Midbrain (tissue), 1 donor: ENCODE results near the gene TPRG1L.
A peak's percentile ranks its signal among the peaks of the same experiment; 100 is the strongest.
"Not testable (repeated sequence)": the region's sequence is repeated elsewhere in the genome, so short reads cannot be mapped to it uniquely, and the experiment has no call there.

Experiments
- DNase-seq: peaks from one replicate; lab custom pipeline; 2025; lab: John Stamatoyannopoulos, UW

Gene TPRG1L

DNA sequence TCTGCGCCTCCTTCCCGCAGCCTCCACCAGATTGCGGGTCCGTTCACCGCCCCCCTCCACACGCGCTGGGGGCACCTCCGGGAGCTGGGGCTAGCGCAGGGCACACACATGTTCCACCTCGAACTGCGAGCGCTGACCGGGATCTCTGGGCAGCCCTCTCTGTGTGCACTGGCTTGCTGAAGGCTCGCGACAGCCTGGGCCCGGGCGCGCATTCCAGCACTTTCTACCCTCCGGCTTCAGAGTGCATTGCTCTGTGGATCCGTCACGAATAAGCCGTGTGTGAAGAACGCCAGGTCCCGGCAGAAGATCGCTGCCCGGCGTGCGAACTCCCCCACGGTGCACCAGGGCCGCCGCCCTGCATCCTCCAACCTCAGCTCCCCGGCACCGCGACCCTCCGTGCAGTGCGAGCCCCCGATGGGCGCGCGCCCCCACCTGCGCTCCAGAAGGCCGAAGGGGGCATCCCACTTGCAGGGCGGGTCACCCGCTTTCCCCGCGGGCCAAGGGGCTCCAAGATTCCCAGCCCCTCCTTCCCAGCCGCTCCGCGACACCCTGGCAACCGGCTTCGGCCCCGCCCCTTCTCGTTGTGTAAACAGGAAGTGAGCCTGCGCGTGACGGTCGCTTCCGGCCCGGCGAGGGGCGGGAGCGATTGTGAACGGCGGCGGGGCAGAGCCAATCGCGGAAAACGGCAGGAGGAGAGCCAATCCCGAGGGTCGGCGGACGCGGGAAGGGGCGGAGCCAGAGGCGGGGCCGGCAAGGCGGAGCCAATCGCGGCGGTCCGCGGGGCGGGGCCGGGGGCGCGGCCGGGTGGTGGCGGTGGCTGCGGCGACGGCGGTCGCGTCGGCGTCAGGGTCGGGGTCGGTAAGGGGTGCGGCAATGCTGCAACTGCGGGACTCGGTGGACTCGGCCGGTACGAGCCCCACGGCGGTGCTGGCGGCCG lies at the start of gene TPRG1L:
TSS of gene TPRG1L (plus strand) at position 816 of the 937 bp plus-strand sequence. CDS start at position 874, 58 bp downstream.
- DNase-seq = peak; percentile 98

DNA sequence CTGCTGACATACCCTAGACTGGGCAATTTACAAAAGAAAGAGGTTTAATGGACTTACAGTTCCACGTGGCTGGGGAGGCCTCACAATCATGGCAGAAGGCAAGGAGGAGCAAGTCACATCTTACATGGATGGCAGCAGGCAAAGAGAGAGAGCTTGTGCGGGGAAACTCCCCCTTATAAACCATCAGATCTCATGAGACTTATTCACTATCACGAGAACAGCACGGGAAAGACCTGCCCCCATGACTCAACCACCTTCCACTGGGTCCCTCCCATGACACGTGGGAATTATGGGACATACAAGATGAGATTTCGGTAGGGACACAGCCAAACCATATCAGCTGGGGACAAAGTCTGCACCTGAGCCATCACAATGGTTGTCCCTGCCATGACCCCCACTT lies 49.3 kb upstream of the TPRG1L start:
- DNase-seq = not testable (repeated sequence)

DNA sequence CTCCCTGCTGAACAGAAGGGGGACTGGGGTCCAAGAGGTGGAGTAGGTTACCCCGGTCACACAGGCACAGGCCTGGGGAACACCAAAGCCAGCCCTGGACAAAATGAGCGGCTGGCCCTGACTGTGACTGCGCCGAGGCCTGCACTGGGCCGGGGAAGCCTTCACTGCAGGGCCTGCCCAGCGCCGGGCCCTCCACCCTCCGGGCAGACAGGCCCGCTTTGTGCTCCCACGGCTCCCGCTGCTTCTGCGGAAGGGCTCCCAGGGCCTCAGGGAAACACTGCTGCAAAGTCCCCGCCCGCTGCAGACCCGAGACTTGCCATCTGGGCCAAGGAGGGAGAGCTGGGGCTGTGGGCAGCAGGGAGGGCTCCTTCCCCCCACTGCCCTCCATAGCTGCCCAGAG lies 48.8 kb upstream of the TPRG1L start:
- DNase-seq = no peak

DNA sequence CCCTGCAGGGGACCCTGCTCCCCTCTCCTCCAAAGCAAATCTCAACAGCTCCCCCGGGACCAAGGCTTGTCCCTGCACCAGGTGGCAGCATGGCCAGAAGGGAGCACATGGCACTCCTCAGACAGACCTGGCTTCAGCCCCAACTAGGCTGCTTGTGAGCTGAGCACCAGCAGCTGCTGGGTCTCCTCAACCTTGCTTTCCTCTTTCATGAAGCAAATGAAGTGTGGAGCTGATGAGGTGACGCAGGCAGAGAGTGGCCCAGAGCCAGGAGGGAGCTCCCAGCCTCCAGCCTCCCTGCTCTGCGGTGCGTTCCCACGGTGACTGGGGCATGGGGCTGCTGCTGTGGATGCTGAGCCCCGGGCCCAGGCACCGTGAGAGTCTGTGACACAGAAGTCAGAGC lies 47.5 kb upstream of the TPRG1L start:
- peak; percentile 5 for DNase-seq

DNA sequence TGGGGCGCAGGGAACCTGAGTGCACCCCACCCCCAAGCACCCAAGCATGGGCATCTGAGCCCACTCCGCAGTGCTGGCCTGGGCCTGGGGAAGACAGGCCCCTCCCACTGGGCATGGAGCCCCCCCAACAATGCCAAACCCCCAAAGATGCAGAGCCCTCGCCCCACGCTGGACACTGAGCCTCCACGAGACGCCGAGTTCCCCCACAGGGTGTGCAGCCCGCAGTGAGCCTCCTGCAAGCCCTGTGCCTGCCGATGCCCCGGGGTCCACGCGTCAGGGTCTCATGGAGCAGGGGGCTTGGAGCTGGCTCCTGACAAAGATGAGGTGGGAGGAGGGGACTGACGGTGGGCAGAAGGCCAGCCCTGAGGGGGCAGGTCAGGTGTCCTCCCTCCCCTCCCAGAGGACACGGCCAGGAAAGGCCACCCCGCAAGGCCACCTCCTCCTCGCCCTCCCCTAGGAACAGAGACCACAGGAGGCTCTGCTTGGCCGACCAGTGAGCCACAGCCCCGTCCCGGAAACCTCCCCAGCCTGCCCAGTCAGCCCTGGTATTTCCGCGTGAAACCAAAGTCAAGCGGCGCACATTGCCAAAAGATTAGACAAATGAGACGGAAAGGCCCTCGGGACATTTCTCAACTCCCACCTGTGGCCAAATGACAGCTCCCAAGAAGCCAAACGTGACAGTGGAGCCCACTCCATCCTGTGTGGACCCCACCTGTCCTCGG lies 46.9 kb upstream of the TPRG1L start:
- DNase-seq = no peak

DNA sequence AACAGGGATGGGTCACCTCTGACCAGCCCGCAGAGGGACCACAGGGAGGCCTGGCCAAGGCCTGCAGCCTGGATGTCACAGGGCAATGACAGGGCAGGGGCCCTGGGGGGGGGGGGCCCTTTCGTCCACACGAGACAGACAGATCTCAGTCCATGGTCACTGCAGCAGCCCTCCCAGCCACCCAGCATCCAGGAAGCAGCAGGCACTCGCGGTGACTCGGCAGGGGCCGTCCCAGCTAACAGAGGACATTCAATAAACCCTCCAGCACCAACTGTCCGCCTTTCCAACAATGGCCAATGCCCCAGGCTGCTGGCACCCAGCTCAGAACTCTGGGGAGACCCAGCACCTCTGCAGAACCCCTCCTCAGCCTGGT lies 46.4 kb upstream of the TPRG1L start:
- no peak for DNase-seq

DNA sequence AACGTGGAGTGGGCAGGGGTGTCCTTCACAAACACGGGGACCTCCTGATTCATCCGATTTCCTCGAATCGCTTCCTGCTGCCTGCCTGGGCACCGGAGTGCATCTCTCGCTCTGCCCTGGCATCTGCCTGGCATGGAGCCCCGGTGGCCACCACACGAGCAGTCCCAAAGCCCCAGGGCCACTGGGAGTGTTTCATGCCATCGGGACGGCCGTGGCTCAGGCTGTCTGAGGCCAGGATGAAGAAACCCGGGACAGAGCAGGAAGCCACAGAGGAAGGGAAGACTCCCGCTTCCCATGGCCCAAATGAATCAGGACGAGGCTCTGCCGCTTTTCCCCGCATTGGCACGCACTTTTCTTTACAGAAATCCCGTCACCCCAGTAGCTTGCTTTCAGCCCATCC lies 45.9 kb upstream of the TPRG1L start:
- no peak for DNase-seq

DNA sequence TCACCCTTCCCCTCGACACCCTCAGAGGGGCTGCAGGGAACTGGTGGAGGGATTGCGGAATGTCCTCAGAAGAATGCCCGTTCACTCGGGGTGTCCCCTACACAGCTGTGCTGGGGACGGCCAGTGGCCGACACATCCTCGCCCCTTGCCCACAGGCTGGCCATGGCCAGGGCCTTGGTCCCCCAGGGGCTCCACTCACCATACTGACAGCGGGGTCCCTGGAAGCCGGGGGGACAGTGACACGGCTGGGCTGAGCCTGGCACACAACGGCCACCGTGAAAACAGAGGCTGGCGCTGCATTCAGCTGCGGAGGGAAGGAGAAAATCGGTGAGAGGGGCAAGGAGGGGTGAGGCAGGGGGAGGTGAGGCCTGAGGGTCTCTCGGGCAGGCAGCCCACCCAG lies 45.2 kb upstream of the TPRG1L start:
- no peak for DNase-seq

DNA sequence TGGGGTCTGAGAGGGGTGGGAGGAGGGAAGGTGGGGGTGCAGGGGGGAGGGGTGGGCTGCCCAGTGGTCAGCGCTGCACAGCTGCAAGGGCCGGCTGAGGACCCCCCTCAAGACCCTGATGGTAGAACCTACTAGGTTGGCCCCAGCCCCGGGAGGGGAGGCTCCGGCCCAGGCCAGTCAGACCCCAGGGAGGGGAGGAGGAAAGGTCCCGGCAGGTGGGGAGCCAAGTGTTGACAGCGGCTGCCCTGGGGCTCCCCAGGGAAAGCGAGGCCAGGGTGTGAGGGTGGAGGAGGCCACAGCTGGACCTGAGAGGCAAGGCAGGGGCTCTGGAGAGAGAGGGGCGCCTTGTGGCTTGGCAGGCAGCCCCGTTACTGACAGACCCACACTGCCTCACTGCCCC lies 44.6 kb upstream of the TPRG1L start:
- DNase-seq = no peak

DNA sequence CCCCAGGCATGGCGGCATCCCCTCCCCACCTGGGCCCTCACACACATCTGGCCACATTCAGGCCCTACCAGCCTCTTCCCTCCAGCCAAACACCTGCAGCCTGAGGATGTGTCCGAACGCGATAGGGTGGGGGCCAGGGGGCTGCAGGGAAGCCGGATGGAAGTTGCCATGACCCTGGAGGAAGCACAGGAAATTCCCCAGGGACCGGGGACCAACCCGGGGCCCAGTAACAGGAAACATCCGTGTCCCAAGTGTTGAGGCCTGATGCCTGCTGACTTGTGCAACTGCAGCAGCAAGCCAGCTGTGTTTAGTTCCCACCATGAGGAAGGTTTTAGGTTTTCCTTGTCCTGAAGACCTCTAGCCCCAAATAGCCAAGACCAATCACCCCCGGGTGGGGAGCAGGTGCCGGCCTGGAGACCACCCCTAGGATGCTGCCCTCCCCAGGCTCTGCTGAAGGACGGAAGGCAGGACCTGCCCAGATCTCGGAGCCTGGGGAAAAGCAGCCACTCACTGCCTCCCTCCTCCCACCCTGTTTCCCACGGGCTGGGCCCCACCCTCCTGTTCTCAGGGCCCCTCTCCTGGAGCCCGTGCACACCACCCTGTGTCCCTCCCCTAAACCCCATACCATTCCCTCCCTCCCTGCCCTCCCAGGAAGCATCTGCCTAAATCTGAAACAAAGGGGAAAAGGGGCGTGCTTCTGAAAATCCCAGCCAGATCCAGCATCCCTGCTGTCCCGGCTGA lies 43.3 kb upstream of the TPRG1L start:
- no peak for DNase-seq

DNA sequence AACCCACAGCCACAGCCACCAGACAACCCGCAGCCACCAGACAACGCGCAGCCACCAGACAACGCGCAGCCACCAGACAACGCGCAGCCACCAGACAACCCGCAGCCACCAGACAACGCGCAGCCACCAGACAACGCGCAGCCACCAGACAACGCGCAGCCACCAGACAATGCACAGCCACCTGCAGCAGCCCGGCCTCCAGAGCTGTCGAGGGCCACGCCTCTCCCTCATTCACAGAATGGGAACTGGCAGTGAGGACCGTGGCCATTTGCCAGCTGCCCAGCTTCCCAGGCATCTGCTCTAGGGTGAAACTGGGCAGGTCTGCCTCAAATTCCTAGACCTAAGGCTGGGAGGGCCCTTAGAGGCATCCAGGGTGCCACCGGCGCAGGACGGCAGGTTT lies 41.1 kb upstream of the TPRG1L start:
- DNase-seq = not testable (repeated sequence)

DNA sequence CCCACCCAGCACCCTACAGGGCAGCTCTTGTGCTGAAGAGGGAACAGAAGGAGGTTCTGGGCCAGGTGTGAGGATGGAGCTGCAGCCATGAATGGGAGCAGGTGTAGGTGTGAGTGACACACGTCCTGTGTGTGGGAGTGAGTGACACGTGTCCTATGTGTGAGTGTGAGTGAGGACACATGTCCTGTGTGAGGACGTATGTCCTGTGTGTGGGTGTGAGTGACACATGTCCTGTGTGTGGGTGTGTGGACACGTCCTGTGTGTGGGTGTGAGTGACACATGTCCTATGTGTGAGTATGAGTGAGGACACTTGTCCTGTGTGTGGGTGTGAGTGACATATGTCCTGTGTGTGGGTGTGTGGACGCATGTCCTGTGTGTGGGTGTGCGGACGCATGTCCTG lies 39.9 kb upstream of the TPRG1L start:
- no peak for DNase-seq

DNA sequence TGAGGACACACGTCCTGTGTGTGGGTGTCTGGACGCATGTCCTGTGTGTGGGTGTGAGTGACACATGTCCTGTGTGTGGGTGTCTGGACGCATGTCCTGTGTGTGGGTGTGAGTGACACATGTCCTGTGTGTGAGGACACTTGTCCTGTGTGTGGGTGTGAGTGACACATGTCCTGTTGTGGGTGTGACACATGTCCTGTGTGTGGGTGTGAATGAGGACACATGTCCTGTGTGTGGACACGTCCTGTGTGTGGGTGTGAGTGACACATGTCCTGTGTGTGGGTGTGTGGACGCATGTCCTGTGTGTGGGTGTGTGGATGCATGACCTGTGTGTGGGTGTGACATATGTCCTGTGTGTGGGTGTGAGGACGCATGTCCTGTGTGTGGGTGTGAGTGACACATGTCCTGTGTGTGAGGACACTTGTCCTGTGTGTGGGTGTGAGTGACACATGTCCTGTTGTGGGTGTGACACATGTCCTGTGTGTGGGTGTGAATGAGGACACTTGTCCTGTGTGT lies 39.4 kb upstream of the TPRG1L start:
- DNase-seq = not testable (repeated sequence)

DNA sequence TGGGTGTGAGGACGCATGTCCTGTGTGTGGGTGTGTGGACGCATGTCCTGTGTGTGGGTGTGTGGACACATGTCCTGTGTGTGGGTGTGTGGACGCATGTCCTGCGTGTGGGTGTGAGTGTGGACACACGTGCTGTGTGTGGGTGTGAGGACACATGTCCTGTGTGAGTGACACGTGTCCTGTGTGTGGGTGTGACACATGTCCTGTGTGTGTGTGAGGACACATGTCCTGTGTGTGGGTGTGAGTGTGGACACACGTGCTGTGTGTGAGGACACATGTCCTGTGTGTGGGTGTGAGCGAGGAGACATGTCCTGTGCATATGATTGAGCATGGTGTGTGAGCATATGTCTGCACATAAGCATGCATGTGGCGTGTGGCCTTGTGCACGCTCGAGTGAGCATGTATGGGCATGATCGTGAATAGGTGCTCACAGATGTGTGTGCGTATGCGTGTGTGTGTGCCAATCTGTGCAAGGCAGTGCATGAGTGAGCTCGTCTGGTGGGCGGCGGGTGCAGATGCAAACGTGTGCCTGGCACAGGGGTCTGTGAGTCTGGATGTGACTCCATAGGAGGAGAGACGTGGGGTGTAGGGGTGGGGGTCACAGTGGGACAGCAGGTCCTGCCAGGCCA lies 38.8 kb upstream of the TPRG1L start:
- no peak for DNase-seq

DNA sequence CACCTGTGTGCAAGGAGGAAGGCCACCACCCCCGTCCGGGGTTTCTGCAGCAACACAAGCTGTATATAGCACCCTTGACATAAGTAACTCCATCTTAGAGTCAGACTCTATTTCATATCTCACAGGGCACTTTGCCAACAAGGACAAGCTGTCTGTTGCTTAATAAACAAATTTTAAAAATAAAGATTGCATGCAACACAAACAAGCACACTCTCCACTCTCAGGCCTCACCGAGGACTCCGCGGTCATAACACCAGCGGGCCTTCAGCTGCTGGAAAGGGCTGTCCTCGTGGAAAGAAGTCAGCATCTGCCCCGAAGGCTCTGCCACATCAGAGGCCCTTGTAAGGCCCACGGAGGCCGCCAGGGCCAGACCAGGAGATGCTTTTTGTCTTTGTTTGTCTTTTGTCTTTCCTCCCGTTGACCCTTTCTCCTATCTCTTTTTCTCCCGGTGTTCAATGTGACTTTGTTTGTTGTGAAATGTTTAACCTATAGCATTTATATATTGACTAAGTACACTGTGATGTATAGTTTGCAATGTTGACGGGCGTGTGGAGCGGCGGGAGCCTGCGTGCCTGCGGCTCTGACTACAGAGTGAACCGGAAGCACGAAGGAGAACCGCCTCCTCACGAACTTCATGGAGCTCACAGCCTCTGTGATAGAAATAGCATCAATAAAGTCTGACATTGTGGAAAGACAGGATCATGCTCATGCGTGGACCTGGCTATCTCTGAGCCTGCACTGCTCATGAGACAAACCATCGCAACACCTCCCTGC lies 37.6 kb upstream of the TPRG1L start:
- no peak for DNase-seq

DNA sequence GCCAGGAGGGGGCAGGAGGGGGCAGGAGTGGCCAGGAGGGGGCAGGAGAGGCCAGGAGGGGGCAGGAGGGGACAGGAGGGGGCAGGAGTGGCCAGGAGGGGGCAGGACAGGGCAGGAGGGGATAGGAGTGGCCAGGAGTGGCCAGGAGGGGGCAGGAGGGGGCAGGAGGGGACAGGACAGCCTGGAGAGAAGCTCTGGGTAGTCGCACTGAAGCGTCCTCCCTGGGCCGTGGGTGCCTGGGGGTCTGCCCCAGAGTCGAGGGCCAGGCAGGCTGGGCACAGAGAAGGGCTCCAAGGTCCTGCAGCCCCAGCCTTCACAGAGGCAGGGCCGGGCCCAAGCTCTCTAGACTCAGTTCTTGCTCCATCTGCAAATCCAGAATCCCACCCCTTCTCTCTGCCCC lies 36.4 kb upstream of the TPRG1L start:
- no peak for DNase-seq

DNA sequence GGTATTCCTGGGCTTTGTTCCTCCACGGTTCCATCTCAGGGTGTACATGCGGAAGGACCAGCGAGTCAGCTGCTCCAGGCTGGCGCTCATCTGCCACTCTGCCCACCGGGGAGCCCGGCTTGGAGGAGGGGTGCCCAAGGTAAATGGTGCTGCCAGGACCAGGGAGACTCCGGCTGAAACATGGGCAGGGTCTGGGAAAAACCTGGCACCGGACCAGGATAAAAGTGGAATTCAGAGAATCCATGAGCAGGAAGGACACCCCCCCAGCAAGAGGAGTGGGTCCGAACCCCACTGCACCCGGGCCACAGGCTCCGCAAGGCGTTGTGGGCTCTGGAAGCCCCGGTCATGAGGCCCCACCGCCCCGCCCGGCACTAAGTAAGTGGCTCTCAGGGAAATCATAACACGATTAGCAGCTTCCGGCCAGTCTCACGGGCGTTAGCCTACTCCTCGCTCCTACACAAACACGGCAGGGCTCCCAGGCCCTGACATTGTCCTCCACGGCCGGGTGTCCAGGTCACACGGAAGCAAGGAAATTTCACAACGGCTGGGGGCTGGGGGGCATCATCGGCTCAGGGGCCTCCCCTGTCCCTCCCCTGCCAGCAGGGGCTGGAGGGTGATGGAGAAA lies 34.6 kb upstream of the TPRG1L start:
- DNase-seq = no peak

DNA sequence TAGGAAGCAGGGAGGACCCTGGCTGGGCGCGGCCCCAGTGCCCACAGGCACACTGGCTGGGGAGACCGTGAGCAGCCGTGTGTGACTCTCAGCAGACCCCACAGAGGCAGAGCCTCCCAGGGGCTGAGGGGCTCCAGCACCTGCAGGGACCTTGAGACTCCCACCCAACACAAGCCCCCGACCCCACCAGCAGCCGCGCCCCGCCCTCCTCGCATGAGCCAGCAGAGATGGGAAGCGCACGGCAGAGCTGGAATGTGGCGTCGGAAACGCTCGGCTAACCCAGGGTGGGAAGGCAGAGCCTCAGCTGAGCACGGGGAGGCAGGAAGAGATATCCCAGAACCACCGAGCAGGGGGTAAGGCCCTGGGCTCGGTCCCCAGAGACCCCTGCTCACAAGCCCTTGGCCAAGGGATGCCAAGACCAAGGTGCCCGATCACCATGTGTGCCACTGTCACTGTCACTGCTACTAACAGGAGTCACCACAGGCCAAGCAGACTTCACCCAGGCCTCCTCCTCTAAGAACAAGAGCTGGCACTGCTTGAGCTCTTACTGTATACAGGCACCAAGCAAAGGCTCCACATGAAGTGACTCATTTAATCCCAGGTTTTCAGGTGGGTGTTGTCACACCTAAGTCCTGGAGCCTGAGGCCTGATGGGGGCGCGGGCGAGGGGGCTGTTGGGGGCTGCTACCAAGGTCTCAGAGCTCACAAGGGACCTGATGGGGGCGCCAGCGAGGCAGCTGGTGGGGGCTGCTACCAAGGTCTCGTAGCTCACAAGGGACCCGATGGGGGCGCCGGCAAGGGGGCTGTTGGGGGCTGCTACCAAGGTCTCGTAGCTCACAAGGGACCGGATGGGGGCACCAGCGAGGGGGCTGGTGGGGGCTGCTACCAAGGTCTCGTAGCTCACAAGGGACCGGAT lies 33.6 kb upstream of the TPRG1L start:
- DNase-seq = no peak

DNA sequence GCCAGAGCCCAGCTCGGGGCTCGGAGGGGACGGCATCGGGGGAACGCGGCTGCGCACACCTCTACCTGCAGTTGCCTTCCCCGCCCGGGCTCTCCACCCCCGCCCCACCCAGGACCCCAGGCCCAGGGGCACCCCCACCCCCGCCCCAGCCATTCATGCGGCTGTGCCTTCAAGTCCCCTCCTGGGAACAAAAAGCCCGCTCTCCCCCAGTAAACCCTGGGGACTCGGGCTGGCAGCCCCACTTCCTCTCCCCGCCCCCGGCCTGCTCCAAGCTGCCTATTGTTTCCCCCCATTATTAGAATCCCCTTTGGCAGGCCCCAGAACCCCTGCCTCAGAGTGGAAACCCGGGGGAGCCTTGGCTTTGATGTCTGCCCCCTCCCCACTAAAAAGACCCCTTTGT lies 31.5 kb upstream of the TPRG1L start:
- DNase-seq = no peak

DNA sequence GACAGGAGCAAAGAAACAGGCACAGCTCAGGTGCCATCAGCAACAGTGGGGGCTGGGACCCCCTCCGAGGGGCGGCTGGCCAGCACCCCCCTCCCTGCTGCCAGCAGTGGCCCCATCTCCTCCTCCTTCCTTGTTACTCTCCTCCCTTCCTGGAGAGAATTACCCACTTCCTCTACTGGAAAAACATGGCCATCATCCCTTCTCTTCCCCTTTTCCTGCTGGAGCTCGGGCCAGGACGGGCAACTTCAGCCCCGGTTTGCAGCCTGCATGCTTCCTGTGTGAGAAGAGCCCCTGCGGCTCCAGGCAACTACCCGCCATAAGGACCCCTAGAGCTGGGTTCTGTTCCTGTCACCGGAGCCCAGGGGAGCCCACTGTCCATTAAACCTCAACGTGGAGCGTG lies 31.1 kb upstream of the TPRG1L start:
- DNase-seq = no peak
